GM10847 (cell line): ENCODE data around the gene FES.
A peak's percentile ranks its signal among the peaks of the same experiment; 100 is the strongest.

Source experiments
- POLR2A ChIP-seq: IDR thresholded peaks from 2 replicates; pipeline ENCODE4 v1.6.1; 2011; ENCODE audit not compliant: insufficient read length; ENCODE audit errors: extremely low read depth

The FES gene

DNA sequence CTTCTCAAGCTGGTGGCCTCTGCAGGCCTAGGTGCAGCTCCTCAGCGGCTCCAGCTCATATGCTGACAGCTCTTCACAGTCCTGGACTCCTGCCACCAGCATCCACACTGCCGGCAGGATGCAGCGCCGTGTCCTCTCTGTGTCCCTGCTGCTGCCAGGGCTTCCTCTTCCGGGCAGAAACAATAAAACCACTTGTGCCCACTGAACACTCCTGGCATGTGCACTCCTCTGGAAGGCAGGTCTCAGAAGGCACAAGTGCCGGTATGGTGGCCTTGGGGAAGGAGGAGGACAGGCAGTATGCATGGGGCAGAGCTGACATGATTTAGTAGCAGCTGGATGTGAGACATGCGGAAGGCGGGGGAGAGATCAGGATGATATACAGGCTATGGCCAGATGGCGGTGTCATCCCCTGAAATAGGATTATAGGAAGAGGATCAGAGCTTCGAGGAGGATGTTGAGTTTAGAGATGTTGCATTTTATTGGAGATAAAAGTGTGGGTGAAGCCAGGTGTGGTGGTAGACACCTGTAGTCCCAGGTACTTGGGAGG lies 11.3 kb downstream of the FES start:
- TF ChIP-seq POLR2A, result no peak

GRCh38 chr15:90901175-90902039 lies 17.1 kb downstream of the FES start:
- TF ChIP-seq POLR2A, result no peak

DNA sequence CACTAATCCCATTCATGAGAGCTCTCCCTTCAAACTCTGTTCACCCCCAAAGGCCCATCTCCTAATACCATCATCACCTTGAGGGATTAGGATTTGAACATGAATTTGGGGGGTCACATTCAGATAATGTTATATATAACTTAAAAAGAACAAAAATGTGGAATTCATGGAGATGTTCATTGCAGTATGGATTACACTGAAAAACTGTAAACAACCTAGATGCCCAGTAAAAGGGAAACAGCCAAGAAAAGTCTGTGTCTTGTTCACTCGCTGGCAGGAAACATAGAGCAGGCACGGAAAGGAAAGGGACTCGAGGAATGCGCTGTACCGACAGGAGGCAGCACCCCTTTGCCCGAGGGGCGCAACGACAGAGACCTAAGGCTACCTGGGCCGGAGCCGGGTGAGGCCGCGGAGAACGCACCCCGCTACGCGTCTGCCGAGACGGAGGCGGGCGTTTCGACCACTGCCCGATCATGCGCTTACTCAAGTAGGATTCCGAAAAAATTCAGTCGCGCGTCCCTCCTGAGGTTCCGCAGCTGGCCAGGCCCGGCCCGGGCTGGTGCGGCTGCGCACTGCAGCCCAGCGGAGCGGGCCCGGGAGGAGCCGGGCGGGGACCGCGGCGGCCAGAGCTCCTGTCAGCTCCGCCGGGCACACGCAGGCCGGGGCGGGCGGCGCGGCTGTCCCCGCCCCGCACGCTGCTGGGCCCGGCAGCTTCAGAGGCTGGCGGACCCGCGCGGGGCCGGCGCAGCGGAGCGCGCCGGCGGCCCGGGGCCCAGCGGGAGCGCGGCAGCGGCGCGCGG lies 17.9 kb downstream of the FES start:
- peak; percentile 31 for TF ChIP-seq POLR2A

DNA sequence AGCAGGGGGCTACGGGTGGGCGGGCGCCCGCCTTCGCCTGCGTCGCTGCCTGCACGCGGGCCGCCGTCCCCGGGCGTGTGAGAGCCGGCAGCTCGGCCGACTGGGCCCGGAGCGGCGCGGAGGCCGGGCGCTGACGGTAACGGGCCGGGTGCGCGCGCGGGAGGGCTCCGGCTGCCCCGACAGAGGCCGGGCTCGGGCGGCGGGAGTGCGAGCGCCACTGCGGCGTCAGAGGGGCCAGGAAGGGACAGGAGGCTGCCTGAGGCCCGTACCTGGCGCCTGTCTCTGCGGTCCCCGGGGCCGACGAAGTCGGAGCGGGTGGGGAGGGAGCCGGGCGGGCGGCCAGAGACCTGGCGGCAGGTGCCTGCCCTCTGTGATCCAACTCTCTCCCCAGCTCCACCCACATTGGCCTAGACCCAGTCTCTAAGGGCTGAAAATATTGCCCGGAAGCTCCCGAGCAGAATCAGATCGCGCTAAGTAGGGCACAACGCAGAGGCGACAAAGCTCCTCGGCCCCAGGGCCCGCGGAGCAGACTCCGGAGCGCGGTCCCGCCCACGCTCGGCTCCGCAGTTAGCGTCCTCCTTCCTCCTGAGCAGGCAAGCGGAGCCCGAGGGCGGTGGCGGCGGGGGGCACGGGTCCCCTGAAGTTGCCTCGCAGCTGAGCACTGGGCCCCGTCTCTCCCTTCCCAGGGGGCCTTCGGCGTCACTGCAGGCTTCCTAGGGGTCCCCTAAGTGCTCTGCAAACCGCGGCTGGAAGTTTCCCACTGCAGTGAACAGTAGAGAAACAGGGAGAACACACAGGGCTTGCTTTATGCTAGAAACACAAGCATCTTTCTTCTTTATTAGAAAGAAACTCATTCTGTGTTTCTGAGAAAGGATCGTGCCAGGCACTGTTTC lies 18.8 kb downstream of the FES start, which contains the start of gene MAN2A2:
MAN2A2 (plus strand) TSS at position 463 of the 893 bp plus-strand sequence. CDS start 906 bp downstream, outside the sequence.
- peak; percentile 54 for TF ChIP-seq POLR2A

DNA sequence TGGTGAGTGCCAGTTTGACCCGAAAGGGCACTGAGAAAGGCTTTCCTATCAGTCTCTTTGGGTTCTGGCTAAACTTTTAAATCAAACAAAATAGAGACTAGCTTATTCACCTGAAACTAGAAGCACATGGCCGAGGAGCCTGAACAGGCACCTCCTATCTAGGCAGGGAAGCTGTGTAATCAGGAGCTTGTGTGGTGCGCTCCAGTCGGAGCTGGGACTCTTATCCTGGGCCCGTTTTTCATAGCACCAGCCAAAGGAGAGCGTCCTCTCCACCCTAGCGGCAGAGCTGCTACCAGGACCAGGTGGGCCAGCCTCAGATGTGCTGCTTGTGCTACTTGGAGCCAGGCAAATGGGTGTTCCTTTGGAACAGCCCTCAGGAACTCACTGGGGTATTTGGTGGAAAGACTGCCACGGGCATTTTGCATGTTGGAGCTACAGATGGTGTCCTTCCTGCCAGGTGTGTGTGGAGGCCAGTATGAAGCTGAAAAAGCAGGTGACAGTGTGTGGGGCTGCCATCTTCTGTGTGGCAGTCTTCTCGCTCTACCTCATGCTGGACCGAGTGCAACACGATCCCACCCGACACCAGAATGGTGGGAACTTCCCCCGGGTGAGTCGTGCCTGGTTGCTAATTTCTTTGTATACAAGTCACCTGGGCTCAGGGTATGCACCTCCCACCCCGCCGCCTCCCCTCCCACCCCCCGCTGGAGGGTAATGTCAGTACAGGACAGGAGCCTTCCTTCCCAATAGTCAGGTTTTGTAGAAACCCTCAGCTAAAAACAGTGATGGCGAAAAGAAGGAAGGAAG lies 19.6 kb downstream of the FES start:
- TF ChIP-seq POLR2A, result no peak

GRCh38 chr15:90904746-90905145 lies 20.4 kb downstream of the FES start:
- no peak for TF ChIP-seq POLR2A

GRCh38 chr15:90905306-90906180 lies 21.2 kb downstream of the FES start:
- no peak for TF ChIP-seq POLR2A

DNA sequence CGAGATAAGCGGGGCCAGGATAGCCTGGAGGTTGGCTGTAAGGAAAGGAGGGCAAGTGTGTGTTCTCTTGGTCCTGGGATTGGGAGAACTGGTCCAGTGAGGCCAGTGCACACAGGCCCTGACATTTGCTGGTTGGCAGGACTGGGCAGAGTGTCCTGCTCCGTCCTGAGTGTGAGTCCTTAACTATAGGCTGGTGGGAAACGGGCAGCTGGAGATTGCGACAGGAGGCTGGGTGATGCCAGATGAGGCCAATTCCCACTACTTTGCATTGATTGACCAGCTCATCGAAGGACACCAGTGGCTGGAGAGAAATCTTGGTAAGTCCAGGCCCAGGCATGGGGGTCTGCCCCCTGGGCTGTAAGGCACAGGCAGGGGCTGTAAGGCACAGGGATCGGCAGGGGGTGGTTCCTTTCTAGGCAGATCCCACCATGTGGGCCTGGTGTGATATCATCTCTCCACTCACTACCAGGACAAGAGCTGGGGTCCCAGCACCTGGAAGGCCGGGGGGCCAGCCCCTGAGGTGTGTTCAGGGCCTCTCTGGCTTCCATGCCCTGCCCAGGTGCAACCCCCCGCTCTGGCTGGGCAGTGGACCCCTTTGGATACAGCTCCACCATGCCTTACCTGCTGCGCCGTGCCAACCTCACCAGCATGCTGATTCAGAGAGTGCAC lies 22.0 kb downstream of the FES start:
- no peak for TF ChIP-seq POLR2A

DNA sequence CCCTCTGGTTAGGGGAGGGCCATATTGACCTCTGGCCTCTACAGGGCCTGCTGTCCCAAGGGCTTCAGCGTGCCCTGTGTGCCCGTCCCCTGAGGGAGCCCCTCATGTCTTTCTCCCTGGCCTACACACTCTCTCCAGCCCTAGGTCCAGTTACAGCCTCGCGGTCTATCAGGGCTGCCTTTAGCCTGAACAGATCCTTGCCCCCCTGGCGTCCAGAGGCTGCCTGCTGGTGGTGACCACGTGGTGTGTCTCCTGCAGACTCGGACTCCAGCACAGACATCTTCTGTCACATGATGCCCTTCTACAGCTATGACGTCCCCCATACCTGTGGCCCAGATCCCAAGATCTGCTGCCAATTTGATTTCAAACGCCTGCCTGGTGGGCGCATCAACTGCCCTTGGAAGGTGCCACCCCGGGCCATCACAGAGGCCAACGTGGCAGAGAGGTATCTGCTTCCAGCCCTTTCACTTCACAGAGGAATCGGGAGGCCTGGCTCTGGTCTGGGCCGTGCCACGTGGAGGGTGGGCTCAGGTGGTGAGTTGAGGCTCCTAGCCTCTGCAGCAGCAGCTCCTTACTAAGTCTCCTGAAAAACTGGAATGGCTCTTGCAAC lies 22.9 kb downstream of the FES start:
- TF ChIP-seq POLR2A, result no peak

DNA sequence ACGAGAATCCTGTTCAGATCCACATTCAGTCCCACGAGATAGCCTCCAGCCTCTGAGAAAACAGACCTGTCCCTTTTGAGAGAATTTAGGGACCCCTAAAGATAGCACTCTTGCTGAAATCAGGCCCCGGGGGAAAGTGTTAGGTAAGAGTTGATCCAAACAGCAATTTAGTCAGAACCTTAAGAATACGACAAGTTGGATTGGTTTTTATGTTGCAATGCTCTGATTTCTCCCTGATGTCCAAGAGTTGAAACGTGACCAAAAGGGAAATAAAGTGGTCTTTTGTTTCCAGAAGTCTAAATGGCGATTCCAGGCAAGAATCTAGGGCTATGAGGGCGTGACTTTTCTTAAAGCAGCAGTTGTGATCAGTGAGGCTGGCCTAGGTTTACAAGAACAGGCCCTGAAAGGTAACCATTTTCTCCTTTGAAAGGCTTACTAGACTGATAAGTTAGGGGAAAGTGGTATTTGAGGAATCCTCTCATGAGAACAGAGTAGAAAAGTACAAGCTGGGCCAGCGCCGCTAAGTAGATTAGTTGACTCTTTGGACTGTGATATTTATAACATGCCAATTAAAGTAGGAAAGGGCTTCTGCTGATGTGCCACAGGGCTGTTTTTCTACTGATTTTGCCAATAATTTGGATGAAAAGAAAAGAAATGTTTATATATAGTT lies 23.7 kb downstream of the FES start:
- no peak for TF ChIP-seq POLR2A

DNA sequence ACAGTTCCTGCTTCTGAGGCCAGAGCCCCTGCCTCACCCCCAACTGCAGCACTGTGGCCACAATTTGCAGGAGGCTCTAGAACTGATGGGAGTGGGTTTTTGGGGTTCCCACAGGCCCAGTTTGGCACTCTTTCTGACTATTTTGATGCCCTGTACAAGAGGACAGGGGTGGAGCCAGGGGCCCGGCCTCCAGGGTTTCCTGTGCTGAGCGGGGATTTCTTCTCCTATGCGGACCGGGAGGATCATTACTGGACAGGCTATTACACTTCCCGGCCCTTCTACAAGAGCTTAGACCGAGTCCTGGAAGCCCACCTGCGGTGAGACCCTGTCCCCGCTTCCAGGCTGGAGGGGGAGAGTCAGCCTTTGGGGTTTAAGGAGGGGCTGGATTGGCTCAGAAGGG lies 25.7 kb downstream of the FES start:
- TF ChIP-seq POLR2A, result no peak
